ENCODE data around the gene MINDY4.
"Not testable (repeated sequence)": the region's sequence is repeated elsewhere in the genome, so short reads cannot be mapped to it uniquely, and the experiment has no call there.

MINDY4 gene

GRCh38 chr7:30804078-30804661 is 33.0 kb downstream of the MINDY4 start:
- no peak for DNase-seq (ENCODE audit: low read depth)

- no peak for DNase-seq (ENCODE audit: low read depth)
These were observed 34.0 kb downstream of the MINDY4 start for GRCh38 chr7:30805081-30805691.

GRCh38 chr7:30805931-30806330 is 34.7 kb downstream of the MINDY4 start:
- no peak for DNase-seq (ENCODE audit: low read depth)

- not testable (repeated sequence) for DNase-seq (ENCODE audit: low read depth)
These were observed 36.3 kb downstream of the MINDY4 start for GRCh38 chr7:30807477-30807876.

GRCh38 chr7:30807941-30808340 is 36.7 kb downstream of the MINDY4 start:
- DNase-seq (ENCODE audit: low read depth), result not testable (repeated sequence)

DNA sequence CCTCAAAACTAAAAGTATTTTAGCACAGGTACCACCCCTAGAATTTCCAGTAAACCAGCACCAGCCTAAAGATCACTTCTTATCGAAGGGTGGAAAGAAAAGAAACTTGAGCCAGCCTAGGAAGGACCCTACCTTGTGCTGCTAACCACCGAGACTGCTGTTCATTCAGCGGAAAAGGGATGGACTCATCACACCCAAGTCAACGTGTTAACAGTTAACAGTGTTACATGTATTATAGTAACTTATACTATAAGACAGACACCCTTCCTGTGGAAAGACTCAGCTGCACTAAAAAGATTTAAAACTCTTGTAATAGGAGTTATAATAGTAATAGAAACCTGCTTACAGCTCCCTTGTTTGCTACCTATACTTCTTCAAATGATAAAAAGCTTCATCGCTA is 39.8 kb downstream of the MINDY4 start:
- no peak for DNase-seq (ENCODE audit: low read depth)

GRCh38 chr7:30812676-30813075 is 41.5 kb downstream of the MINDY4 start:
- DNase-seq (ENCODE audit: low read depth), result no peak

DNA sequence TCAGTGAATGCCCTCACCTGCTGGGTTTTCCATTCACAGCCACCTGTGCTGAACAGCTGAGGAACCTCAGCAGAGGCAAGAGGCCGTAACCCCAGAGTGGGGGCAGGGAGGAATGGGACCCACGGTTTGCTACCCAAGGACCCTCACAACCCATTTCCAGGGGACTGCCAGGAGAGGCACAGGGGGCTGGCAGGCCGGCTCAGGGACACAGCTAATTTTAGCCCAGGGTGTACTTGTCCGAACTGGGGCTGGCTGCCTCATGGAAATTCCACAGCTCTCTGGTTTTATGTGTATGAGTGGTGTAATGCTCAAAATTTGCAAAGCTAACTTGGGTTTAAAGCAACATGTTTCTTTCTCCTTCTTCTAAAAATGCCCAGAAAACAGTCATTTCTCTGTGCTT is 42.2 kb downstream of the MINDY4 start:
- DNase-seq (ENCODE audit: low read depth), result no peak

- no peak for DNase-seq (ENCODE audit: low read depth)
These were observed 43.6 kb downstream of the MINDY4 start for GRCh38 chr7:30814700-30815387.

DNA sequence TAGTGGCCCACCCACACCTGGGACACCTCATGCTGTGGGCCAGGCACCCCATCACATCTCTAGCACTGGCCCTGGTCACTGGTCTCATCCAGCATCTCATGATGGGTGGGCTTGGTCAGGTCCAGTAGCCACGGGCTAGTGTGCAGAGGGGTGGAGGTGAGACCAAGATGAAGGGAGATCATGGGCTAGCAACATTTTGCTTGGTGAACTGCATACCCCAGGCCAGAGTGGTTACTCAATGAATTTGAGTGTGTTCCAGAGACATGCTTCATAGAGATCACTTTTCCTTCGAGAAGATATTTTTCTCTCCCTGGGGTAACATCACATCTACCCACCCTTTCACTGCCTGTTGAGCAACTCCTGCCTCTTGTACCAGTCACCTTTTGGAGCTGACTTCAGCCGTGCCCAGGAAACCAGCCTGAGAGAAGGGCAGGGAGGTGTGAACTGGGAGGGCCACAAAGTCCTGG is 44.2 kb downstream of the MINDY4 start:
- DNase-seq (ENCODE audit: low read depth), result no peak

DNA sequence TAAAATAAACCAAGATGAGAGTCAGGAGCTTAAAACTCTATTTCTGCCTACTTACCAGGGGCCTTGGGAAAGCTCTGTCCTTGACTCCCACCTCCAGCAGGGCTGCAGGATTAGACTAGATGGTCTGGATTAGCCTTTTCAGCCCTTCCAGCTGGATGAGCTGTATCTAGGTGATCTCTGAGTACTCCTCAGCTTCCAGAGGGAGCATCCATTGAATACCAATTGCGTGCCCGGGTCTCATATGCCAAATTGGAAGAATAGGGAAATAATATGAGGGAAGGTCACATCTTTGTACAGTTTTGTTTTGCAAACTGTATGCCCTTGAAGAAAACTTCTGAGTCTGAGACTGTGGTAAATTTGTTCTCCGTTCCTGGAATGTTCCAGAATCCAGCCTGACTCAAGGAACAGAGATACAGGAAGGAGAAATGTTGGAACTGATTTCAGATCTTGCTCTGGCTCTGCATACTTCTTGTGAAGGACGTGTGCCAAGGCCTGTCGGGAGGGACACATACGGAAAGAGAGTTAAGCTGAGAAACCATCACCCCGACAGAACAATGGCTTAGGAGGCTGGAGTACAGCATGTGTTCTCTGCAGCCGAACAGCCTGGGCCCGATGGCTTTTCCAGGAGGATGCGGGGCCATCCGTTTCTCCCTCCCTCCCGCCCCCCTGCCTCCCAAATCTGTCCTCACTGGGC is 44.9 kb downstream of the MINDY4 start:
- no peak for DNase-seq (ENCODE audit: low read depth)

- no peak for DNase-seq (ENCODE audit: low read depth)
These were observed 45.6 kb downstream of the MINDY4 start for GRCh38 chr7:30816645-30817370.

GRCh38 chr7:30817371-30817767 is 46.2 kb downstream of the MINDY4 start:
- DNase-seq (ENCODE audit: low read depth), result no peak

- DNase-seq (ENCODE audit: low read depth), result no peak
These were observed 53.9 kb downstream of the MINDY4 start for GRCh38 chr7:30824821-30825720.

- DNase-seq (ENCODE audit: low read depth), result no peak
These were observed 55.0 kb downstream of the MINDY4 start for GRCh38 chr7:30826181-30826580.

DNA sequence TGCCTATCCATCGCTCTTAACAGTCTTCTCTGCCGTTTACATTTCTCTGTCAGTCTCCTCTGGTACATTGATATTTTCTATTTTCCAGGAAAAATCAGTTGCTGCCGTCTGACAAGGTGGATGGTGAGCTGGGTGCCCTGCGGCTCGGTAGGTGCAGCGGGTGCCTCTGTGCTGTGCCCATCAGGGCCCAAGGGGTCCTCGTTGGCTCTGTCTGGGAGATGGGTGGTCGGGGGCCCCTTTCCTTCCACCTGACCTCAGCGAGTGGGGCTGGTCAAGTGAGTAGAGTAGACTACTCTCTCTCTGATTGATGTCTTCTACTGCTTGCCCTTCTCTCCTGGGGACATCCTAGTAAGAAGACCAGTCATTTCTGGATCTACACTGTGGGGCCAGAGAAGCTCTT is 57.4 kb downstream of the MINDY4 start:
- DNase-seq (ENCODE audit: low read depth), result no peak

DNA sequence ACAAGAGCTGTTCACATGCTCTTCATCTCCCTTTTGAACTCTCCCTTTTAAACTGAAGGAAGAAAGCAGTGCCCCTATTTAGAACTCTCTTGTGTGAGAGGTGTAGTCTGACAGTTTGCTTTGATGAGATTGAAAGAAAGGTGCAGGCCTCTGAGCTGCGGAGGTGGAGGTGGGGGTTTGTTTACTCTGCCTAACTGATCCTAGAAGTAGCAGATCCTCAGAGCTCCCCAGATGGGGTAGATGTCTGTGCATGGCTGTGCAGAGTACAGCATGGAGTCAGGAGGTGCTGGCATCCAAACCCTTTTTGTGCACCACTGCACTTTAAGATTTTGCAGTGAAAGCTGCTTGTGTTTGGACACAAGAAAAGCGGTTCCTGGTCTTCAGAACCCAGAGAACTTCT is 58.3 kb downstream of the MINDY4 start:
- DNase-seq (ENCODE audit: low read depth), result no peak

- no peak for DNase-seq (ENCODE audit: low read depth)
These were observed 60.0 kb downstream of the MINDY4 start for GRCh38 chr7:30831227-30831626.

DNA sequence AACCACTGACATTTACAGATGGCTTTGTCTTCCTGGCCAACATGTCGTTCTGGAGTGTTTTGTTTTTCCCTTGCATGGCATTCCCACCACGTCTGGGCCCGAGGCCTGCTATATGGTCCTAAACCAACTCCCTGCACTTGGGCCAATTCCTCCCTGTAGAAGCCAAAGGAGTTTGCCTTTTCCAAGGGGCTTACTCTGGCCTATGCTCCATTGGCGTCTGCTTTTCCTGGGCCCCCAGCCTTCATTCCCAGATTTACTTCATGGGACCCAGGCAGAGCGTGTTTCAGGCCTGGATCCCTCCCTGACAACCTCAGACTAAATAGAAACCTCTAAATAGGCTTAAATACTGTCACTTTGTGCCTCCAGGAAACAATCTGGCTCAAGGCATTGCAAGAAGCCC is 60.7 kb downstream of the MINDY4 start:
- DNase-seq (ENCODE audit: low read depth), result no peak

DNA sequence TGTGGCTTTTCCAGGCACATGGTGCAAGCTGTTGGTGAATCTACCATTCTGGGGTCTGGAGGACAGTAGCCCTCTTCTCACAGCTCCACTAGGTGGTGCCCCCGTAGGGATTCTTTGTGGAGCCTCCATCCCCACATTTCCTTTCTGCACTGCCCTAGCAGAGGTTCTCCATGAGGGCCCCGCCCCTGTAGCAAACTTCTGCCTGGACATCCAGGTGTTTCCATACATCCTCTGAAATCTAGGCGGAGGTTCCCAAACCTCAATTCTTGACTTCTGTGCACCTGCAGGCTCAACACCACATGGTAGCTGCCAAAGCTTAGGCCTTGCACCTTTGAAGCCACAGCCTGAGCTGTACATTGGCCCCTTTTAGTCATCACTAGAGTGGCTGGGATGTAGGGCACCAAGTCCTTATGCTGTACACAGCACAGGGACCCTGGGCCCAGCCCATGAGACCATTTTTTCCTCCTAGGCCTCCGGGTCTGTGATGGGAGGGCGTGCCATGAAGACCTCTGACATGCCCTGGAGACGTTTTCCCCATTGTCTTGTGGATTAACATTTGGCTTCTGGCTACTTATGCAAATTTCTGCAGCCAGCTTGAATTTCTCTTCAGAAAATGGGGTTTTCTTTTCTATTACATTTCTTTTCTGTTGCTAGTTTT is 62.9 kb downstream of the MINDY4 start:
- not testable (repeated sequence) for DNase-seq (ENCODE audit: low read depth)

All from activated T-helper 1 cell treated with Interleukin-2 at 50 U/mL for 16 hours (primary cell).